Endodermal cell (in vitro differentiated cells): ENCODE results near the gene HSD3B2. TPM values are rescaled to one million over a fixed set of nuclear protein-coding genes. Genes with fewer than 3 reads are reported as not detected.

ENCODE experiments used
- DNase-seq: peaks from one replicate; pipeline ENCODE4 v3.0.0-alpha.2; 2017
- H3K27ac ChIP-seq: 2 replicates; pipeline ENCODE4 v1.5.1; 2013; ENCODE audit warnings: mild to moderate bottlenecking, low read depth, low read length, moderate library complexity
- H3K27me3 ChIP-seq: 2 replicates; pipeline ENCODE4 v1.6.1; 2013; ENCODE audit warnings: mild to moderate bottlenecking, low read length, moderate library complexity; ENCODE audit not compliant: insufficient read depth, control insufficient read depth, poor library complexity, severe bottlenecking
- H3K36me3 ChIP-seq: 2 replicates; pipeline ENCODE4 v1.7.0; 2013; ENCODE audit warnings: mild to moderate bottlenecking, low read length, moderate library complexity; ENCODE audit not compliant: control insufficient read depth, insufficient read depth
- H3K4me1 ChIP-seq: one replicate; pipeline ENCODE4 v1.7.0; 2013; ENCODE audit warnings: low read length; ENCODE audit not compliant: control insufficient read depth, insufficient read depth
- H3K4me3 ChIP-seq: 2 replicates; pipeline ENCODE4 v1.5.1; 2013; ENCODE audit warnings: mild to moderate bottlenecking, low read length, moderate library complexity
- H3K9ac ChIP-seq: 2 replicates; pipeline ENCODE4 v1.6.1; 2013; ENCODE audit warnings: mild to moderate bottlenecking, low read length, moderate library complexity; ENCODE audit not compliant: poor library complexity, severe bottlenecking; ENCODE audit errors: extremely low read depth
- H3K9me3 ChIP-seq: 2 replicates; pipeline ENCODE4 v1.6.1; 2013; ENCODE audit warnings: mild to moderate bottlenecking, low read length, moderate library complexity; ENCODE audit not compliant: control insufficient read depth
- H3K27ac Mint-ChIP-seq: 2 replicates; pipeline ENCODE4 v1.8.0; 2020; ENCODE audit warnings: mixed read lengths
- H3K27me3 Mint-ChIP-seq: 2 replicates; pipeline ENCODE4 v1.8.0; 2021; ENCODE audit warnings: mild to moderate bottlenecking, mixed read lengths; ENCODE audit not compliant: insufficient read depth
- H3K36me3 Mint-ChIP-seq: 2 replicates; pipeline ENCODE4 v1.8.0; 2020; ENCODE audit warnings: low read depth, mixed read lengths
- H3K4me1 Mint-ChIP-seq: 2 replicates; pipeline ENCODE4 v1.8.0; 2020; ENCODE audit warnings: mixed read lengths
- H3K4me3 Mint-ChIP-seq: 2 replicates; pipeline ENCODE4 v1.8.0; 2020; ENCODE audit warnings: mild to moderate bottlenecking, moderate library complexity, mixed read lengths
- H3K9me3 Mint-ChIP-seq: 2 replicates; pipeline ENCODE4 v1.8.0; 2020; ENCODE audit warnings: mild to moderate bottlenecking, mixed read lengths
- WGBS, 2 experiments: methylation state at CpG; one replicate each; pipeline versions ENCODE4 v1.1.5 to v1.1.7; 2013; ENCODE audit warnings: missing lambda C conversion rate in 2 of 2, mixed read lengths in 1 of 2; ENCODE audit not compliant: insufficient coverage in 1 of 2, insufficient read length in 1 of 2; 5-methylcytosine and 5-hydroxymethylcytosine counted together
- total RNA-seq, 2 donors: library from RNA; stranded (reverse); fragmentation: NEBNext Ultra II Directional in 1 of 2; extraction: Animal tissue kit (Norgen Biotek cat#: 25700) in 1 of 2; gene quantifications; 2 replicates in 1 of 2; 3 replicates in 1 of 2; pipeline ENCODE4 v1.2.1, GENCODE V29; 2021
- TF ChIP-seq, protein P1 (sequence below): fragments of 200-600 bp; sonication (generic); conservative IDR thresholded peaks from 2 replicates; pipeline ENCODE4 v1.5.0; 2021; ENCODE audit warnings: antibody characterized with exemption, mild to moderate bottlenecking

HSD3B2 gene
- total RNA-seq, 2 donors from 2014 or later: not detected

DNA sequence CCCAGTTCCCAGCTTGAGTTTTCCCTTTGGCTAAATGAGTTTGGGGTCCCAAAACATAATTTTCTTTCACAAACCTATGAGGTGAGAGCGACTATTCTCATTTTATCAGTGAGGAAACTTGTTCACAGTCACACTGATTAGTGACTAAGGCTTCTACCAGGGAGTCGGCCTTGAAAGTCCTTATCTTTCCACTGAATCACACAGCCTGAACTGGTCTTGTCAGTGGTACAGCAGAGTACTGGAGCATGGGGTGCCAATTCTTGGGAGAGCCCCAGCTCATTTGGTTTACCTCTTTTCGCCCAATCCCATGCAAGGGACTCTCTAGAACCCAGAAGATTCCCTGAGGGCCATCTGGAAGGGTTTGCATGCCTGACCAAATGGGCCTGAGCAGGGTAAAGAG, 16.9 kb downstream of the HSD3B2 start:
- H3K27ac ChIP-seq: no peak overlapping the region
- no peak overlapping the region for H3K27ac Mint-ChIP-seq
- TF ChIP-seq, protein P1, sequence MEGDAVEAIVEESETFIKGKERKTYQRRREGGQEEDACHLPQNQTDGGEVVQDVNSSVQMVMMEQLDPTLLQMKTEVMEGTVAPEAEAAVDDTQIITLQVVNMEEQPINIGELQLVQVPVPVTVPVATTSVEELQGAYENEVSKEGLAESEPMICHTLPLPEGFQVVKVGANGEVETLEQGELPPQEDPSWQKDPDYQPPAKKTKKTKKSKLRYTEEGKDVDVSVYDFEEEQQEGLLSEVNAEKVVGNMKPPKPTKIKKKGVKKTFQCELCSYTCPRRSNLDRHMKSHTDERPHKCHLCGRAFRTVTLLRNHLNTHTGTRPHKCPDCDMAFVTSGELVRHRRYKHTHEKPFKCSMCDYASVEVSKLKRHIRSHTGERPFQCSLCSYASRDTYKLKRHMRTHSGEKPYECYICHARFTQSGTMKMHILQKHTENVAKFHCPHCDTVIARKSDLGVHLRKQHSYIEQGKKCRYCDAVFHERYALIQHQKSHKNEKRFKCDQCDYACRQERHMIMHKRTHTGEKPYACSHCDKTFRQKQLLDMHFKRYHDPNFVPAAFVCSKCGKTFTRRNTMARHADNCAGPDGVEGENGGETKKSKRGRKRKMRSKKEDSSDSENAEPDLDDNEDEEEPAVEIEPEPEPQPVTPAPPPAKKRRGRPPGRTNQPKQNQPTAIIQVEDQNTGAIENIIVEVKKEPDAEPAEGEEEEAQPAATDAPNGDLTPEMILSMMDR: no peak
- peaks cover 33% of the 10 kb centered on the region for H3K27me3 Mint-ChIP-seq
- H3K4me1 Mint-ChIP-seq: peaks cover 46% of the 10 kb centered on the region
- H3K9ac ChIP-seq: no peak overlapping the region
- H3K4me1 ChIP-seq: peaks cover 13% of the 10 kb centered on the region
- 69 to 71% methylated on average over 1 to 3 of the region's 3 CpGs for WGBS, 2 experiments
- no peaks in the 10 kb centered on the region for H3K9me3 Mint-ChIP-seq
- no peaks in the 10 kb centered on the region for H3K36me3 ChIP-seq
- H3K4me3 ChIP-seq: no peak overlapping the region
- no peak for DNase-seq
- H3K36me3 Mint-ChIP-seq: no peaks in the 10 kb centered on the region
- H3K9me3 ChIP-seq: no peaks in the 10 kb centered on the region
- peaks cover 10% of the 10 kb centered on the region for H3K27me3 ChIP-seq
- no peak overlapping the region for H3K4me3 Mint-ChIP-seq

DNA sequence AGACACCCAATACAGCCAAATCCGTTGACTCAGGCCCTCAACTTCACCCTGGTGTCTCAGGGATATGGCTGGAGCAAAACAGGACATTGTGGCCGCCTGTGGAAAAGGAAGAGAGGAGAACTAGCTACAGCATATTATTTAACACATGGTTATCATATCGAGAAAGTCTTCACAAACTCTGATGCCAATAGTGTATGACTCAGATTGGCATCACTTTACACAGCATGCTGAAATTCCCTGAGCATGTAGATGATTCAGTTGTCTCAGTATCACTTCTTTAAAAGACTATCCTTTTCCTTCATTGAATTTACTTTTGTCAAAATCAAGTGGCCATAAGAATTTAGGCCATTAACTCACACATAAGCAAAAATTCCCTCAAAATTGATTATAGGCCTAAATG, 20.1 kb downstream of the HSD3B2 start:
- TF ChIP-seq, protein P1: no peak
- Mint-ChIP-seq H3K27ac (no peak overlapping the region), H3K4me1 (peaks cover 26% of the 10 kb centered on the region), H3K27me3 (peaks cover 34% of the 10 kb centered on the region), H3K9me3 (no peaks in the 10 kb centered on the region), H3K36me3 (no peaks in the 10 kb centered on the region), H3K4me3 (no peak overlapping the region)
- Histone ChIP-seq H3K27ac (no peak overlapping the region), H3K27me3 (peaks cover 10% of the 10 kb centered on the region), H3K36me3 (no peaks in the 10 kb centered on the region), H3K9me3 (no peaks in the 10 kb centered on the region), H3K4me1 (peaks cover 5% of the 10 kb centered on the region), H3K9ac (no peak overlapping the region), H3K4me3 (no peak overlapping the region)
- DNase-seq: no peak
- 91 to 94% methylated on average over 1 to 3 of the region's 3 CpGs for WGBS, 2 experiments

DNA sequence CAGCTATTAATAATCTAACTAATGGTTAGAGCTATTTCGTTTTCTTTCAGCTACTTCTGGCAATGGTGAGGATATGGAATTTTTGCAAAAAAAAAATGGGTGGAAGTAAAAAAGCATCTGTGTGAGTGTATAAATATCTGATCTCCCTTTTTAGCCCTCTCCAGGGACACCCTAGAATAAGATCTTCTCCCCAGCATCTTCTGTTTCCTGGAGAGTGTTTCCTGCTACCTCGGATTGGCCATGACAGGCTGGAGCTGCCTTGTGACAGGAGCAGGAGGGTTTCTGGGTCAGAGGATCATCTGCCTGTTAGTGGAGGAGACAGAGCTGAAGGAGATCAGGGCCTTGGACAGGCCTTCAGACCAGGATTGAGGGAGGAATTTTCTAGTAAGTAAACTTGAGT, 23.8 kb downstream of the HSD3B2 start:
- no peak overlapping the region for H3K27ac ChIP-seq
- Mint-ChIP-seq H3K4me1 (peaks cover 11% of the 10 kb centered on the region), H3K27me3 (peaks cover 9% of the 10 kb centered on the region), H3K27ac (no peak overlapping the region), H3K36me3 (no peaks in the 10 kb centered on the region), H3K4me3 (no peak overlapping the region), H3K9me3 (no peaks in the 10 kb centered on the region)
- DNase-seq: no peak
- no peak overlapping the region for H3K4me3 ChIP-seq
- no peaks in the 10 kb centered on the region for H3K27me3 ChIP-seq
- H3K9me3 ChIP-seq: no peaks in the 10 kb centered on the region
- no peak overlapping the region for H3K9ac ChIP-seq
- WGBS, 2 experiments: 89% methylated on average over 2 of the region's 2 CpGs; no CpG with 5 or more reads in 1 of the 2 experiments
- no peaks in the 10 kb centered on the region for H3K36me3 ChIP-seq
- no peaks in the 10 kb centered on the region for H3K4me1 ChIP-seq
- TF ChIP-seq, protein P1: no peak
